ENCODE measurements around the gene ATF7IP.

The ATF7IP gene

GRCh38 chr12:14442221-14442881 lies 76.9 kb downstream of the ATF7IP start:
- TF ChIP-seq REST (IDR thresholded peaks at IDR 0.05; ENCODE audit: insufficient read depth in 1 of 2, low read depth in 2 of 2, low read length in 2 of 2) (no peak), POLR2AphosphoS5 (IDR thresholded peaks at IDR 0.05; ENCODE audit: low read depth, low read length) (no peak), FOXP2 (optimal IDR thresholded peaks at IDR 0.05; ENCODE audit: borderline replicate concordance, extremely low read depth, extremely low read length, insufficient read depth) (no peak), SIN3A (IDR thresholded peaks at IDR 0.05; ENCODE audit: borderline replicate concordance, insufficient read depth, low read length) (no peak), TAF1 (IDR thresholded peaks at IDR 0.05; ENCODE audit: borderline replicate concordance, insufficient read depth, low read length) (no peak)

GRCh38 chr12:14443531-14443930 lies 78.0 kb downstream of the ATF7IP start:
- no peak for TF ChIP-seq SIN3A (IDR thresholded peaks at IDR 0.05; ENCODE audit: borderline replicate concordance, insufficient read depth, low read length)

GRCh38 chr12:14450479-14450878 lies 85.0 kb downstream of the ATF7IP start:
- TF ChIP-seq SIN3A (IDR thresholded peaks at IDR 0.05; ENCODE audit: borderline replicate concordance, insufficient read depth, low read length) (no peak), FOXP2 (optimal IDR thresholded peaks at IDR 0.05; ENCODE audit: borderline replicate concordance, extremely low read depth, extremely low read length, insufficient read depth) (no peak), REST (IDR thresholded peaks at IDR 0.05; ENCODE audit: insufficient read depth in 1 of 2, low read depth in 2 of 2, low read length in 2 of 2) (no peak), TAF1 (IDR thresholded peaks at IDR 0.05; ENCODE audit: borderline replicate concordance, insufficient read depth, low read length) (no peak), POLR2AphosphoS5 (IDR thresholded peaks at IDR 0.05; ENCODE audit: low read depth, low read length) (no peak)

GRCh38 chr12:14452336-14452735 lies 86.9 kb downstream of the ATF7IP start:
- TF ChIP-seq FOXP2 (optimal IDR thresholded peaks at IDR 0.05; ENCODE audit: borderline replicate concordance, extremely low read depth, extremely low read length, insufficient read depth) = no peak
- no peak for TF ChIP-seq POLR2AphosphoS5 (IDR thresholded peaks at IDR 0.05; ENCODE audit: low read depth, low read length)

- no peak for TF ChIP-seq REST (IDR thresholded peaks at IDR 0.05; ENCODE audit: insufficient read depth in 1 of 2, low read depth in 2 of 2, low read length in 2 of 2)
Measured at GRCh38 chr12:14452865-14453264, 87.4 kb downstream of the ATF7IP start.

GRCh38 chr12:14454098-14454907 lies 88.8 kb downstream of the ATF7IP start:
- TF ChIP-seq TAF1 (IDR thresholded peaks at IDR 0.05; ENCODE audit: borderline replicate concordance, insufficient read depth, low read length) (no peak), REST (IDR thresholded peaks at IDR 0.05; ENCODE audit: insufficient read depth in 1 of 2, low read depth in 2 of 2, low read length in 2 of 2) (no peak), FOXP2 (optimal IDR thresholded peaks at IDR 0.05; ENCODE audit: borderline replicate concordance, extremely low read depth, extremely low read length, insufficient read depth) (no peak), POLR2AphosphoS5 (IDR thresholded peaks at IDR 0.05; ENCODE audit: low read depth, low read length) (no peak), SIN3A (IDR thresholded peaks at IDR 0.05; ENCODE audit: borderline replicate concordance, insufficient read depth, low read length) (no peak)
